Measurements from ENCODE around the gene RS1. TPM values are rescaled to one million over a fixed set of nuclear protein-coding genes. Genes with fewer than 3 reads are reported as not detected.
A peak's percentile ranks its signal among the peaks of the same experiment; 100 is the strongest.

RS1 gene
- polyA plus RNA-seq, 1 experiment: not detected

DNA sequence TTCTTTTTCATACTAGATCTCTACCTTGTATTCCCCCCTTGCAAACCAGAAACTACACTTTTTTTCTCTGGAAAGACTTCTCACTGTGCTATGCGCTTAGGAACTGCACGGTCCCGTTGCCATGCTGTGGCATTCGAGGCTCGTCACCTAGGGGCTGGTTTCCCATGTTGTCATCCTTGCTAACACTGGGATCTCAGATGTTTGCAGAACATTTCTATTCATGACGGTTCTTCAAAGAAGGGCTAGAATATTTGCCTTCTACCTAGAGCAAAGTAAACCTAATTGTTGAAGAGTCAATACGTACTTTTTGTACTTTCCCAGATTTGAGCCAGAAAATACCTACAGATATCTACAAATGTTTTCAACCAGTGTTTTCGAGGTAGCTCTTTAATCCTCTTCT is 41.0 kb downstream of the RS1 start:
- Histone ChIP-seq H3K4me3 (ENCODE audit: low read depth, low read length) (no peak overlapping the region), H3K9me3 (ENCODE audit: control insufficient read depth, insufficient read depth, low read length) (no peaks in the 10 kb centered on the region), H3K27ac (ENCODE audit: low read depth, low read length) (no peak overlapping the region), H3K27me3 (ENCODE audit: control insufficient read depth, insufficient read depth, low read length) (no peaks in the 10 kb centered on the region)
- ChIA-PET CTCF (interaction anchor here (1.0 kb wide), 1 partner anchor 212 kb away, joined by 3 read pairs; no protein-coding TSS in a partner anchor), POLR2A (no interaction called here)
- DNase-seq (ENCODE audit: low read depth, low spot score): no peak
- TF ChIP-seq CTCF (IDR thresholded peaks at IDR 0.05; ENCODE audit: low read depth, low read length): no peak

GRCh38 chrX:18624599-18624998 is 47.3 kb downstream of the RS1 start:
- DNase-seq (ENCODE audit: low read depth, low spot score): no peak
- Histone ChIP-seq H3K27me3 (ENCODE audit: control insufficient read depth, insufficient read depth, low read length) (no peaks in the 10 kb centered on the region), H3K4me3 (ENCODE audit: low read depth, low read length) (no peak overlapping the region), H3K9me3 (ENCODE audit: control insufficient read depth, insufficient read depth, low read length) (no peaks in the 10 kb centered on the region), H3K27ac (ENCODE audit: low read depth, low read length) (no peak overlapping the region)
- ChIA-PET POLR2A (no interaction called here), CTCF (no interaction called here)
- TF ChIP-seq CTCF (IDR thresholded peaks at IDR 0.05; ENCODE audit: low read depth, low read length): no peak

DNA sequence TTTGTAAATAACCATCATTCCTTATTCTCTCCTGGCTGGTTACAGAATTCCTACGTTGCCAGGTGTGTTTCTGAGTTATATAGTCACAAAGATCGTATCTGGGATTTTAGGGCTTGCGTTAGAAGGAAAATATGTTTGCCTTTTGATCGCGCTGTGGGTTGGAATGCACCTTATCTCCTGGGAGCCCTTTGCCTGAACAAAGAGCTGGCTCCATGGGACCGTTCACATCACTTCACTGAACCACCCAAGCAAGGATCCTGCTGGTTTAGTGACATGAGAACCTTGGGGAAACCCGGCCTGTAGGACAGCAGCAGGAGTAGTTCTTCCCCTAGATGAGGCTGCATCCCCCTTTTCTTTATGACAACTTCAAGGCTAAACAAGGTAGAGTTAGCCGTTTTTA is 51.6 kb downstream of the RS1 start:
- TF ChIP-seq CTCF (IDR thresholded peaks at IDR 0.05; ENCODE audit: low read depth, low read length): no peak
- POLR2A ChIA-PET: no interaction called here

GRCh38 chrX:18619288-18619687 is 52.6 kb downstream of the RS1 start:
- POLR2A ChIA-PET: no interaction called here
- CTCF ChIA-PET: no interaction called here
- DNase-seq (ENCODE audit: low read depth, low spot score): no peak
- TF ChIP-seq CTCF (IDR thresholded peaks at IDR 0.05; ENCODE audit: low read depth, low read length): no peak
- no peaks in the 10 kb centered on the region for H3K9me3 ChIP-seq (ENCODE audit: control insufficient read depth, insufficient read depth, low read length)
- no peak overlapping the region for H3K4me3 ChIP-seq (ENCODE audit: low read depth, low read length)
- H3K27ac ChIP-seq (ENCODE audit: low read depth, low read length): no peak overlapping the region
- no peaks in the 10 kb centered on the region for H3K27me3 ChIP-seq (ENCODE audit: control insufficient read depth, insufficient read depth, low read length)

More for the DNA sequence above, 51.6 kb downstream of the RS1 start:
- DNase-seq (ENCODE audit: low read depth, low spot score): no peak
- no peaks in the 10 kb centered on the region for H3K9me3 ChIP-seq (ENCODE audit: control insufficient read depth, insufficient read depth, low read length)
- H3K27ac ChIP-seq (ENCODE audit: low read depth, low read length): no peak overlapping the region
- no peak overlapping the region for H3K4me3 ChIP-seq (ENCODE audit: low read depth, low read length)
- CTCF ChIA-PET: no interaction called here
- H3K27me3 ChIP-seq (ENCODE audit: control insufficient read depth, insufficient read depth, low read length): no peaks in the 10 kb centered on the region

DNA sequence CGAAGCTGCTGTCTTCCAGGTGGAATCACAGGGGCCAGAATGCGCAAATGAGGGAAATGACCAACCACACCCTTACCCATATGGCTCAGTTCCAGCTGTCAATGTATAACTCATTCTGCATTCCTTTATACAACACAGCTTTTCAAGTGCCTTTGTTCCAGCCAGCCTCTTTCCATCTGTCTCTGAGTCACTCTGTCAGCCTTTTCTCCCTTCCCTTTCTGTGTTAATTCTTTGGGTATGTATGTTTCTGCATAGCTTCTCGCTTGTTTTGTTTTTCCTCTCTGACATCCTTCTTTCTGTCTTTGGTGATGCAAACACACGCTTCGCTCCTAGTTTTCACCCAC is 54.5 kb downstream of the RS1 start:
- no peak overlapping the region for H3K4me3 ChIP-seq (ENCODE audit: low read depth, low read length)
- CTCF ChIA-PET: no interaction called here
- no peaks in the 10 kb centered on the region for H3K9me3 ChIP-seq (ENCODE audit: control insufficient read depth, insufficient read depth, low read length)
- H3K27ac ChIP-seq (ENCODE audit: low read depth, low read length): no peak overlapping the region
- peak; percentile 27 for DNase-seq (ENCODE audit: low read depth, low spot score)
- no peak for TF ChIP-seq CTCF (IDR thresholded peaks at IDR 0.05; ENCODE audit: low read depth, low read length)
- POLR2A ChIA-PET: no interaction called here
- H3K27me3 ChIP-seq (ENCODE audit: control insufficient read depth, insufficient read depth, low read length): no peaks in the 10 kb centered on the region

All from AG04450 (cell line).